ELF-1 (cell line): ENCODE results near the gene FAM114A1.

Experiments used
- DNase-seq: peaks from one replicate; pipeline ENCODE4 v3.0.0-alpha.2; 2016; ENCODE audit warnings: low read depth, low spot score

The FAM114A1 gene

DNA sequence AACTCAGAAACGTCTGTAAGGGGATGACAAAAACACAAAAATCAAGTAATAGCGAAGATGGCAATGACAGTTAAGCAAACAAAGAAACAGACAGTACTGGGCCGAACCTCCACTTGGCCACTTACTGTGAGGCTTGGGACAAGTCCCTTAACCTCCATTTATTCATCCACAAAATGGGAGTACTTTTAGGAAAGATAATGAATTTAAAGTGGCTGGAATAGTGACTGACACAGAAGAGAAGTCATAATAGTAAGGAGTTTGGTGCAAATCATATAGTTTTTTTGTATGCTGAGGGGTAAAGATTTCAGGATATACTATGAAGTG lies 9.5 kb upstream of the FAM114A1 start:
- no peak for DNase-seq

DNA sequence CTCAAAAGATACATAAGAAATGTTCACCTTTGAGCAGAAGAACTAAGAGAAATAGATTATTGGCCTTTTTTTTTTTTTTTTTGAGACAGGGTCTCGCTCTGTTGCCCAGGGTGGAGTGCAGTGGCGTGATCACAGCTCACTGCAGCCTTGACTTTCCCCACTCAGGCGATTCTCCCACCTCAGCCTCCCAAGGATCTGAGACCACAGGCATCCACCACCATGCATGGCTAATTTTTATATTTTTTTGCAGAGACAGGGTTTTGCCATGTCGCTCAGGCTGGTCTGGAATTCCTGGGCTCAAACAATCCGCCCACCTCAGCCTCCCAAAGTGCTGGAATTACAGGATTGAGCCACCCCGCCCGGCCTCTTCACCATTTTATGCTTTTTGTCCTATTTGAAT lies 8.1 kb upstream of the FAM114A1 start:
- DNase-seq, result no peak

DNA sequence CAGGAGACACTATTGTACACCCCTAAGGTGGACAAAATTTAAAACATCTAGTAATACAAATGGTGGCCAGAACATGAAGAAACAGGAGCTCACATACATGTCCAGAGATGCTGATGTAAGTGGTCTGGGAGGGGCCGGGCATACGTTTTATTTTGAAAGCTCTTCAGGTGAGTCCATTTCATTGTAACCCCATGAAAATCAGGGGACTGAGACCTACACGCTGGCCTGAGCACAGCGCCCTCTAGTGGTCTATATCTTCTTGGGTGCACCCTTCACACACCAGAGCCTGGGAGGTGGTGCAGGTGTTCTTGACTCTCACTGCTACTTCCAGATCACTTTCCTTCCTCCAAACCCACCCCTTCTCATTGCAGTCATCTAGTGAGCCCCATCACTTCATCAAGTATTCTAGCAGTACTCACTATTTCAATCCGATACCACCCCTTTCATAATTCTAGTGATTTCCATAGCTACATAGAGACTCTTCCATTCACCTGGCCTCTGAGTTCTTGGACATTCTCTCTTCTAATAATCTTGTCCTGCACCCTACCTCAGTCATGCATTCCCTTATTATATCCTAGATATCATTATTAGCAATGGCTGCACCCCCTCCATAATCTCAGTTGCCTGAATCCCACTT lies 6.7 kb upstream of the FAM114A1 start:
- DNase-seq, result peak; percentile 69

DNA sequence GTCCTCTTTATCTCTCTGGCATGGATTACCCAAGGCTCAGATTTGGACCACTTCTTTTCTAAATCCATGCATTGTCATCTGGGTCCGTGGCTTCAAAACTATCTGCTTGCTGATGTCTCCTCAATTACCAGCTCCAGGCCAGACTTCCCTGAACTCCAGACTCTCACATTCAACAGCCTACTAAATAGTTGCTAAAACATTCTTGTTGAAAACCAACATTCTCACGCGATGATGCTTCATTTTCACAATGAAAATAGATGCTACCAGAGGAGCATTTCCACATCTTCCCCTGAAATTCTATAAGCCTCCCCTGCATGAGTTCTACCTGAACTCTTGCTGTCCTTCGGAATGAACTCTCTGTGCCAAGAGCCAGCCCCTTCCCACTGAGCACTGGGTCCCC lies 5.8 kb upstream of the FAM114A1 start:
- DNase-seq, result no peak

DNA sequence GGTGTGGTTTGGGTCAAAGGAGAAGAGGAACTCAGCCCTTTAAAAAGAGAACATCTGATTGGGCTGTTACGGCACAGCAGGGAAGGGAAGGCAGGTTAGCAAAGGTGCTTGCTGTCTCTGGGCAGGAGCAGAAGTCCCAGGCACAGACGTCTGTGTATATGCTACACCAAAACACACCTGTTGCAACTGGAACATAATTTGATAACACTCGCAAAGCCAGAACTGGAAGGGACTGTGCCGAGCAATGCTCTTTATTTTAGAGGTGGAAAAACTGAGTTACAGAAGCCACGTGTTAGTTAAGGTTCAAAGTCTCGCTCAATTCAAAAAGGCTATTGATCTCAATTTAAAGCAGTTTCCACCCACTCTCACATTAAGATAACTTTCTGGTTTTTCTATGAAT lies 2.2 kb upstream of the FAM114A1 start:
- DNase-seq, result no peak

GRCh38 chr4:38866973-38867477 lies 581 bp upstream of the FAM114A1 start:
- DNase-seq, result no peak

DNA sequence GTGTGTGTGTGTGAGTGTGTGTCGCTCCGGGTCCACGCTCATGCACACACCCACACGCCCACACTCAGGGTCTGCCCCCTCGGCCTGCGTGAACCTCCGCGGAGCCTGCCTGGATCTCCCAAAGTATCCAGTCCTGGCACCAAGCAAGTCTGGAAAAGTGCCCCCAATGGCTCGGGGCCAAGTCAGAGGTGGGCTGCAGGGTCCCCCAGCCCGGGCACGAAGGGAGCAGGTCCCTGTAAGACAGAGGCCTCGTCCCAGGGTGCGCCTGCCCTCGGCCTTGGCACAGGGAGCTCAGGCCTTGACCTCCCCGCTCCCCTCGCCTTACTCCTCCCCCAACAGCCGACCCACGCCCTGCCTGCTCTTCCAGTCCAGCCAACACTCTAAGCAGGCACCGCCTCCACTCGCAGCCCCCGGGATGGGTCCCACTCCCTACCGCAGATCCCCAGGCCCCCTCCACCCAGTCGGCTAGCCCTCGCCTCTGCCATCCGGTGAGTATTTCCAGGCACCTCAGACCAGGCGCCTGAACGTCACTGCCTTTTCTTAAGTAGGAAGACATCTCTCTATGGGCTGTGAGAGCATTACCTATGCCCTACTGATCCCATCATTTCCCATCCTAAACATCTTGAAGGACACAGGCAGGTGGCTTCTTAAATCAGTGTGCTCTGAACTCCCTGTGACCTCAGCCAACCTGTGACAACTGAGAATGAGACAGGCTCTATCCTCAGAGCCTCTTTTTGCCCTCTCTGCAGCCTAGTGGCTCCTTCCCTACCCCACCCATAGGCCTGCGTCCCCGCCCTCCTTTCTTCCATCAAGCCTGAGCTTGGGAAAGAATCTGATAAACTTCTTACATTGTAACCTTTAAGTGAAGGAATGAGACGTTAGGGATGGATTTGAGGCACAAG lies 704 bp downstream of the FAM114A1 start:
- DNase-seq, result peak; percentile 65

- no peak for DNase-seq
Observed at GRCh38 chr4:38869511-38869910, 1.9 kb downstream of the FAM114A1 start.

GRCh38 chr4:38870098-38870808 lies 2.6 kb downstream of the FAM114A1 start:
- DNase-seq, result no peak

- DNase-seq, result no peak
Observed at GRCh38 chr4:38871593-38871992, 4.0 kb downstream of the FAM114A1 start.

DNA sequence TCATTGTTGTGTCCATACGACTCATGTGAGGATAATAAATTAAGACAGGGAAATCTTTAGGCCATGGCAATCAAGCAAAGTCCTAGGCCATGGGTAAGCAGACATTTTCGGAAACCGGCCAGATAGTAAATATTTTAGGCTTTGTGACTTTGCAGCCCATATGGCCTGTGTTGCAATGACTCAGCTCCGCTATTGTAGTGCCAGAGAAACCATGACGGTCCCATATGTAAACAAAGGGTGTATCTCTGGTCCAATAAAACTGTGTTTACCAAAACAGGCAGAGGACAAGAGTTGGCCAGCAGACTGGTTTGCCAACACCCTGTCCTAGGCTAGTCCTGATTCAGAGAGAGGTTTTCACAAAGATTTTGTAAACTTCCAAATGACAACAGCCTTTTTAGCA lies 5.0 kb downstream of the FAM114A1 start:
- DNase-seq, result peak; percentile 25

- DNase-seq, result no peak
Observed at GRCh38 chr4:38873290-38873944, 5.8 kb downstream of the FAM114A1 start.

DNA sequence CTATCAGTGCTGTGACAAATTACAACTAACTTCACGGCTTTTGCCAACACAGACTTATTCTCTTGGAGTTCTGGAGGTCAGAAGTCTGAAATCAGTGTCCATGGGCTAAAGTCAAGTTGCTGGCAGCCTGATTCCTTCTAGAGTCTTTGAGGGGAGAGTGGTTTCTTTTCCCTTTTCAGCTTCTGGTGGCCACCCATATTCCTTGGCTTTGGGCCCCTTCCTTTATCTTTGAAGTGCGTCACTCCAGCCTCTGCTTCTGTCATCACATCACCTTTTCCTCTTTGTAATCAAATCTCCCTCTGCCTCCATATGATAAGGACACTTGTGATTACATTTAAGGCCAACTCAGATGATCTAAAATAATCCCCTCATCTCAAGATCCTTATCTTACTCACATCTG lies 9.0 kb downstream of the FAM114A1 start:
- DNase-seq, result no peak

DNA sequence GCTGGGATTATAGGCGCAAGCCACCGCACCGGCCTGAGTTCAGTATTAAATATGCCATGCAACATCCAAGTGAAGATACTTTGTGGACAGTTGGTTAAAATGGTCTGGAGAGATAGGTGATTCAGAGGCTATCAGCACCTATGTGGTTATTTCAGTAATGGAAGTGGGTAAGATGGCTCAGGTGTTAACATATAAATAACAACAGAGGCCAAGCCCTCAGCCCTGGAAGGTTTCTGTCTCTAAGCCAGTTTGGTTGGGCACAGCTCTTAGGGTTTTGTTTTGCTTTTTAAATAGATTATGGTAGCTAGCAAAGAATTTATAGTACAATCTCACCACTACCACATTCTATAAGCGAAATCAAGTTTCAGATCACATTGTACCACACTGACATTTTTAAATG lies 16.6 kb downstream of the FAM114A1 start:
- no peak for DNase-seq

DNA sequence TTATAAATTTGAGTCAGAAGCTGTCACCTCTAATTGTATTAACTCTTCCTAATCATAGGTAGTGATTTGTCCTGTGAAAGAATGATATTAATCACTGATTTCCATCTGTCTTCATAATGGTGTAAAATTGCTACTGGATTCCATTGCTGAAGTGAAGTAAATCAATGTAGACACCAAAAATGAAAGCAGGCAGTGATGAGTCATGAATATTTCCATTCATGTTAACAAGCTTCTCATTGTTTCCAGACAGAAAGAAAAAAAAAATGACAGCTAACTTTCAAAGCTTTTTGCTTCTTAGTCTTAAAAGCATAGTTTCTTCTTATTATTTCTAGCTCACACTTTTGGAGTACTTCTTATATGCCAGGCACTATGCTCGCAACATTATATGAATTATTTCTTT lies 21.5 kb downstream of the FAM114A1 start:
- no peak for DNase-seq

GRCh38 chr4:38891051-38891983 lies 23.7 kb downstream of the FAM114A1 start:
- no peak for DNase-seq

GRCh38 chr4:38894322-38894982 lies 26.8 kb downstream of the FAM114A1 start:
- DNase-seq, result no peak

- no peak for DNase-seq
Observed at GRCh38 chr4:38896940-38897339, 29.3 kb downstream of the FAM114A1 start.

DNA sequence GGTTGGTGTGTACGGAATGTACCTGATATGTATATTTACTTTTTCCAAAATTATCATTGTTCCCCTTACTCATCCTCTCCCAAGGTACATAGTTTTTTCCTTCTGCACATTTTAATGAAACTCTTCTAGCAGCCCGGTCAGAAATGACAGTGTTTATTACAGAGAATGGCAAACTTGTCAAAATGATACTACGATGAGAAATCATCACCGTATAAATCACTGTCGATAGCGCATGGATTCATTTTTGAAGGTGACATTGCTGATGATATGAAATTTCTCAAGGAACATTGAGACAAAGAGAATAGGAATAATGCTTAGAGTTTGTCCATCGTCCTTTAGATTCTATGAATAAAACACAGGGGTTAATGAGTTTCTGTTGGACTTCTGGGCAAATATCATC lies 30.6 kb downstream of the FAM114A1 start:
- no peak for DNase-seq

GRCh38 chr4:38902221-38902620 lies 34.6 kb downstream of the FAM114A1 start:
- no peak for DNase-seq
